Posterior vena cava (tissue), 2 donors: ENCODE results near the gene POLR1A. TPM values are rescaled to one million over a fixed set of nuclear protein-coding genes. Genes with fewer than 3 reads are reported as not detected.

Experiments
- DNase-seq: peaks from one replicate; pipeline ENCODE4 v3.0.0-alpha.2; 2020; ENCODE audit warnings: low spot score
- intact Hi-C, 2 donors: fragments of 100-400 bp; cut with DNase I; formaldehyde crosslinking; loops; one replicate each; pipeline versions ENCODE4 v1.14.1 to v1.14.2; 2022 to 2023
- long read RNA-seq, 2 donors: library from polyadenylated mRNA; unstranded; transcript quantifications; one replicate each; pipeline ENCODE4 v2.0.0, GENCODE V29; 2020 to 2021
- total RNA-seq, 2 donors: library from RNA; stranded (reverse); fragmentation: NEBNext Ultra II Directional; extraction: Animal tissue kit (Norgen Biotek cat#: 25700); gene quantifications; one replicate each; pipeline ENCODE4 v1.2.1, GENCODE V29; 2021
- donor health status: DM: yes; HTN: yes; CAD: no.
- donor health status: DM: yes; HTN: yes; CAD: no.

Gene POLR1A
- total RNA-seq = 10 to 100 TPM; 29.8 to 32.3 TPM
- long read RNA-seq, donor 1, partial matches to known transcripts = 6 of 10 reads
- long read RNA-seq, donor 1, other reads (novel, unspliced or antisense) = 3 of 10 reads
- long read RNA-seq, donor 2, partial matches to known transcripts = 5 of 8 reads
- long read RNA-seq, donor 2, other reads (novel, unspliced or antisense) = 3 of 8 reads

DNA sequence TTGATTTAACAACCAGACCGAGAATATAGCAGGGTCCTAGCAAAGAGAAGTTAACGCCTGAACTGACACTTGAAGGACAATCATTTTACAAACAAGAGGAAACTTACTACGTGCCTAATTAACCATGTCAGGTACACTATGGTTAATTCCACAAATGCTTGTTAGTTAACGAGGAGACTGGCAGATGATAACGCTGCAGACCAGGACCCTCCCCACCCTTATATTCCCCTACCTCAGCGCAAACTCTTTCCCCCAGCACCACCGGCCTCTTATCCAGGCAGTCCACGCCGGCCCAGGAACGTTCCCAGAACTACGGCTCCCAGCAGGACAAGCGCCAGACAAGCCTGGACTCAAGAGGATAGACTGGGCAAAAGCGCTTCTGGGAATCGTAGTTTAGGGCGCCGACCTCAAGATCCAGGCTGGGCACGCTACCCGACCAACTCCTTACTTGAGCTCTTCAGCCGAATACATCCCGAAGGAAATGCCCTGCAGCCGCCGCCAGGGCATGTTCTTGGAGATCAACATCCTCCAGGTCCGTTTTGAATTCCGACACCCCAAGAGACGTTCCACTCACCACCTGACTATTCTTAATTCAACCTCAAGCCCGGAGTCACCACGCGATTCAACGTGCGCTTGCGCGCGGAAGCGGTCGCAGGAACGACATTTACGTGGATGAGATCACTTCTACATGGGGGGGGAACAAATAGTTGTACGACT lies at the start of gene POLR1A:
POLR1A (minus strand) TSS at position 635 of the 717 bp plus-strand sequence; CDS start at position 525, 110 bp downstream.
- intact Hi-C loops = no loop called here
- peak; percentile 96 for DNase-seq

DNA sequence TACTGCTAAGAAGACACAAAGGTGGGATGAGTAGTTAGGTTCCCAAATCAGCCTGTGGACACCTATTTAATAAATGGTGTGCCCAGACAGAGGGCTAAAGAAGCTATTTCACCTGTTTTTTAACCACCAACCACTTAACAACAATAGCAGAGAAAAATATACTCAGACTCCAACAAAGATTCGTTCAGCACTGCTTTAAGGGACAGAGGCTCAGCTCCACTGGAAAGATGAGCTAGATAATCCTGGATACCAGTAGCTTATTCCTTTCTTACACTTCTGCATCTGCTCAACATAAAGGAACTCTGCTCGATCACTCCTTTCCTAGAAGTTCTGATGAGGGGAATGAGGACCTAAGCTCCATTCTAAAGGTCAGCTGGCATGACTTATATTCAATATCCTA lies 44.8 kb upstream of the POLR1A start:
- intact Hi-C loops = no loop called here

DNA sequence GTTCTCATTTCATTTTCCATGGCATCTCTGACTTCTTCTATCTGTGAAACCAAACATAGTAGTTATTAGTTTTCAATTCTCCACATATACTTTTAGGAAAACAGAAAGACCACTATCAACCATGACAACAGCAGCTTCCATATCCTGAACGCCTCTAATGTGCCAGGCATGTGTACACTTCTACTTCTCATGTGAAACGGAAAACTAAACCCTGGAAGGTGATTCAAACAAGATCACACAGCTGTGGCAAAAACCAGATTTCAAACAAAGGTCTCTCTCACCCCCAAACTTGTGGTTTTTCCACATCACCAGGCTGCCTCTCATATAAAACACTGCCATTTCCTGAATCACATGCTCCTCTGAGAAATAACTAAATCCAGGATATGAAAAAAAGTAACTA lies 42.1 kb upstream of the POLR1A start:
- DNase-seq = no peak
- intact Hi-C loops = no loop called here

More for the DNA sequence above, 44.8 kb upstream of the POLR1A start:
- no peak for DNase-seq

DNA sequence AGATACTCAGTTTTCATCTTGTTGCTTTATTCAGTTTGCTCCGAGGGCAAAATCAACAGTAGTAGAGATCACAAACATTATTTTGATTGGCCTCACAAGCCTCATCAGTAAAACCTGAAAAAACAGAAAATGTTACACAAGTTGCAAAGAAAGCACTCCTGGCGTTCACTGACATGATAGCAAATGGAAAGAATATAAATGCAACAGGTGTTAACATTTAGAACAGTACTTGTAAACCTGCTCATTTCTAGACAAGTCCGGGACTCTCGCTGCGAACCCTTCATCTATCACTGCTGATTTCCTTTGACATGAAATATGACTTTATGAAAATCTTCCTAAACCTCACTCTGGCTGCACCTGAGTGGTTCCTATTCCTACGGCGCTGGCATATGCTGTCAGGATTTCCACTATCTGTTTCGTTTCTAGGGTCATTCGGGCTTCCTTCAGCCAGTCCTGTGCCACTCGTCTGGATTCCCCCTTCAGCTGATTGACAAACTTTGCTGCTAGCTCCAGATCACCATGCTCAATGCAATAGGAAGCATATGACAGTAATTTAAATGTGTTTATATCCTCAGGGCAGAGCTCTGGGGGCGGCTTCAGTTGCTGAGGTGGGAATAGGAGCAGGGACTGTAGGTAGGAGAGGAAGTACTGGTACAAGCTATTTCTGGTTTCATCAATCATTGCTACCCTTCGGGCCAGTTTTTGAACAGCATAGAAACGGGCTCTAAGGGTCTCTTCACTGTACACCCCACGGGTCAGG lies 38.4 kb upstream of the POLR1A start:
- no peak for DNase-seq
- intact Hi-C loops = no loop called here

DNA sequence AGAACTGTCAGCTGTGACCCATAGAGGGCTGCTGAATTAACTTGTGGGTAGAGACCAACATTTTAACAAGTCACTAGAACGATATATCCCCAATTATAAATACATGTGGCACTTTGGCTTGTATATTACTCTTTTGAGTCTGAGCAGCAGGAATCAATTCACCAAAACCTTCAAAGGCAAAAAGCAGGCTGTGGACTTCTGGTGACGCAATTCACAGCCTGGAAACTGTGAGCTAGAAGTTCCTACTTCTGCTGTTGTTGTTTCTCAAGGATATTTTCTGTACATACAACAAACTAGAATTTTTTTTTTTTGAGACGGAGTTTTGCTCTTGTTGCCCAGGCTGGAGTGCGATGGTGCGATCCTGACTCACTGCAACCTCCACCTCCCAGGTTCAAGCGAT lies 37.6 kb upstream of the POLR1A start:
- no peak for DNase-seq
- intact Hi-C loops = no loop called here

DNA sequence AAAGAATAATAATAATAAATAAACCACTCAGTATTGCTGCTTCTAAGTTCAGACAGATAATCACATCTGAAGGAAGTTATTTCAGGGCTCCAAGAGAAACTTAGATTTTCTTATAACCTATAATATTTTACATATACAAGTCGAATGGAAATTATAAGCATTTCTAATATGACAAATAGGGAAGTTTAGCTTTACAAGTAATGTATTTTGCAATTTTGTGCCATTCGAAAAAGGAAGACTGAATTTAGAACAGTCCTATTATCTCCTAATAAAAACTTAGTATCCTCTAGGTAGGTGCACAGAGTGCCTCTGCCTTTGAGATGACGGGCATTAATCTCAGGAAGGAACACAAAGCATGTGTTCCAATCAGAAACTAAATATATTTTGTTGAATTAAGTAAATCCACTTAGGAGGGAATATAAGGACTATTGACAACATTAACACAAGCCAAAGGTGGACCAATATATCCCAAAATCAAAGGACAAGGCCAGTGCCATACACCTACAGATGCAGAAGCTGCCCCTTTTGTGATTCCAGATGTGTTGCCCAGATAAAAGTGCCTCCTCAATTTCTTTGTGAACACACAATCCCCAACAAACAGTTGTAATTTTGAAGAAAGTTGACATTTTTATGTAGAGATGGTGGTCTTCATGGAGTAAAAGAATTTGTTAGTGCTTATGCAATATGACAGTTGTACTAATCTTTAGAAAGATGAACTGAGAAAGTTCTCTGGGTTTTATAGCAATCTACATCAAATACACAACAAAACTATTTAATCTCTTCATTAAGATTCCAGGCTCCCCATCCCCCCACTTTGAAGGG lies 37.0 kb upstream of the POLR1A start:
- intact Hi-C loops = no loop called here

DNA sequence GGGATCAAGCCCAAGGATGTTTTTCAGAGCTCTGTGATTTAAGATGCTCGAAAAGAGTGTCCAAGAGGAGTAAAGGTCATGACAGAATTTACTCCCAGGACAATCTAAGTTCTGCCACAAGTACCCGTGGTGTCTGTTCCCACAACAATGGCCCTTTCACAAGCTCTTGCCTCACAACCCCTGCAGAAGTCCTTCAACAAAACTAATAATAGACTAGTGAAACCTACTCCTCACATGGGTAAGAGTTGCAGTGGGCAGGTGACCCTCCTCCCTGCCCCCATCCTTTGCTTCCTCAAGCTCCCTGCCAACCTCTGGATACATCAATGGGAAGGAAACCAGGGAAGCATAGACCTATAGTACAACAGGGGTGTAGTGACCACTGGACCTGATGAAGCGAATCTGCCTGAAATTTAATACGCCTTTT lies 35.3 kb upstream of the POLR1A start:
- no peak for DNase-seq
- intact Hi-C loops = no loop called here

More for the DNA sequence above, 37.0 kb upstream of the POLR1A start:
- no peak for DNase-seq

DNA sequence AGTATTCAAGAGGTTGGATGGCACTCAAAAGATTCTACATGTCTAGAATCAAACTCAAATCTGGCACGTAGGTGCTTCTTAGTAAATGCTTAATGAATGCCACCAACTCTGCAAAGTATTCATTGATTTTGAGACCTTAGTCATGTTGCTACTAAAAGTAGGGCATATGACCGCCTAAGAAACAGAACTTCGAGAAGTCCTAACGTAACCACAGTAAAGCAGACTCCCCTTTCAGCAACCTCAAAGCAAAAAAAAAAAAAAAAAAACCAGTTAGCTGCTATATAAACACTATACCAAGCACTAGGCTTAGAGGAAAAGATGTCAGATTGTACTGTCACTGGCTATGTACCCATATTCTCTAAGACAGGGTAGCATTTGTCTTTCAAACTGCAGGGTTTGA lies 34.3 kb upstream of the POLR1A start:
- intact Hi-C loops = no loop called here
- no peak for DNase-seq

DNA sequence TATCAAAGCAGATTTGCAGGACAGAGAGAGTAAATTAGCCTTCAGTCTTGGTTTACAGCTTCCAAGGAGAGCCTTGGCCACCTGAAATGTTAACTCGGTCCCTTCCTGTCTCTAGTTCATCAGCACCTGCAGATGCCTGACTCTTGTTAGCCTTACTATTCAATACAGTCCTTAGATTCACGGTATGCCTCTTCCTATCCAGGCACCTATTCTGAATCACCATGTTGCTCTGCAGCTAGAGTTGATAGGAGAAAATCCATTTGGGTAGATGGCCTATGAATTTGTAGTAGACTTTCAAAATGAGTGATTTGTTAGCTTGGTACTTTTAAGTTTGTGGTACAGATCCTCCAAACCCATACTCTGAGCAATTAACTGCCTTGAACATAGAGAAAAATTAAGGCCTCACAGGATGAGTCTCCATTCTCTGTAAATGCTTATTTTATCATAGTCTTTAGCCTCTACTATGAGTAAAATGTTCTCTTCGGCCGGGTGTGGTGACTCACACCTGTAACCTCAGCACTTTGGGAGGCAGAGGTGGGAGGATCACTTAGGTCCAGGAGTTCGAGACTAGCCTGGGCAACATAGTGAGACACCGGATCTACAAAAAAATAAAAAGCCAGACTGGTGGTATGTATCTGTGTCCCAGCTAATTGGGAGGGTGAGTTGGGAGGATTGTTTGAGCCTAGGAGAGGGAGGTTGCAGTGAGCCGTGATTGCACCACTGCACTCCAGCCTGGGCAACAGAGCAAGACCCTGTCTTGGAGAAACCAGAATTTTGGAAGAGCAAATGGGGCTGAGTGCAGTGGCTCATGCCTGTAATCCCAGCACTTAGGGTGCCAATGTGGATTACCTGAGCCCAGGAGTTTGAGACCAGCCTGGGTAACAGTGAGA lies 33.3 kb upstream of the POLR1A start:
- DNase-seq = no peak
- intact Hi-C loops = no loop called here

DNA sequence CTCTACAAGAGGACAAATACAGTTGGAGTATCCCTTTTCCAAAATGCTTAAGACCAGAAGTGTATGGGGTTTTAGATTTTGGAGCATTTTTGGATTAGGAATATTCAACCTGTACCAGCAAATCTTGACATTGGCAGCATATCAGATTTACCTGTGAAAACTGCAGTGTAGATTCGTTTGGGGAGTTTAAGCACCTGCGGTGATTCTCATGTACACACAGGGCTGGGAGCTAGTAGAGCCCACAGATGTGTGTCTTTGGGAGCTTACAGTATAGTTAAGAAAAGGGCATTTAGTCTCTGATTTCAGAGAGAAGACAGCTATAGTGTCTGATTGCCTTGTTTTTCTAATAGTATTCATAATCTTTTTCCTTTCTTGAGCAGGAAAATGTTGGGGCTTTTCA lies 30.5 kb upstream of the POLR1A start:
- intact Hi-C loops = no loop called here

DNA sequence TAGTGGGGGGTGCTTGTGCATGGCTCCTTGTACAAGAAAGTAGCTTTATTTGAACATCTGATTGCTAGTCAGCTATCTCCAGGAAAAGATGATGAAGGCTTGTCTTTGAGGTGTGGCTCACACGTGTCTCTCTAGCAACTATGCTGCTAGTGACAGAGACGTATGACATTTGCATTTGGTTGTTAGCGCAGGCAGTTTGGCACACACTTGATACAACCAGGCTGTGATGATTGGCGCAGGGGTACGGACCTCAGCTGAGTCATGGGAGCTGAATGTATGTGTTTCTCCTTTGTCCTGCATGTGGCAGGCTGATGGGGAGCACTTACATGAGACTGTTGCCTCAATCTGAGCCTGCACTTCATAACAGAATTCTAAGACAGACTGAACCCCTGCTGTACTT lies 30.0 kb upstream of the POLR1A start:
- intact Hi-C loops = no loop called here
- no peak for DNase-seq

More for the DNA sequence above, 30.5 kb upstream of the POLR1A start:
- no peak for DNase-seq

DNA sequence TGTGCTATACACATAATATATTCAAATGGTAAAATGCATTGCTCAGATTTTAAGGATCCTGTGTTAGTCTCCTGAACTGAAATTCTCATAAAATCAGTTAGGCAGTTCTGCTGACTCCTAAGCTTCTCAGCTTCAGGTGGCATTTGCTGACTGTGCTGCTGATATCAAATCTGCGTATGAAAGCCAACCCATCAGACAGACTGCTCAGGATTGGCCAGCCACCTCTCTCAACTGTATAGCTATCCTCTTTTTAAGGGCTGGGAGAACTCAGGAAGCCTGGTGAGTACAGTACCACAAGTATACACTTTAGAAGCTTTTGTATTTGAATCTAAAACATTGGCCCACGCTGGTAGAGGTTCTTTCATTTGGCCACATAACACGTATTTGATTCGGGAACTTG lies 29.0 kb upstream of the POLR1A start:
- DNase-seq = no peak
- intact Hi-C loops = no loop called here

DNA sequence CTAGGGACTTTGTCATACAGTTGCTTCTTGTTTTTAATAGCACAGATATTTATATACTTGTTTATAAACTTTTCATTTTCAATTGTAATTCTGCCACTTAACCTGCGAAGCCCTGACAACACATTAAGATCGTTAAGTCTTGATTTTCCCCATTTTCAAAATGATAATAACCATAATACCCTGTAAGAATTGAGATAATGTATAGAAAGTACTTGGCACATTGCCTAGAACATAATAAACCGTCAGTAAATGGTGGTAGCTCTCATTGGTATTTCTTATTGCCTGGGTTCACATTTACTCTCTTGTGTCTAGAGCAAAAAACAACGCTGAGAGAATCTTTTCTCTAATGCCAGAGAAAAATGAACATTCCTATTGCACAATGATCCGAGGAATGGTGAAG lies 19.0 kb upstream of the POLR1A start:
- intact Hi-C loops = no loop called here
- DNase-seq = no peak

DNA sequence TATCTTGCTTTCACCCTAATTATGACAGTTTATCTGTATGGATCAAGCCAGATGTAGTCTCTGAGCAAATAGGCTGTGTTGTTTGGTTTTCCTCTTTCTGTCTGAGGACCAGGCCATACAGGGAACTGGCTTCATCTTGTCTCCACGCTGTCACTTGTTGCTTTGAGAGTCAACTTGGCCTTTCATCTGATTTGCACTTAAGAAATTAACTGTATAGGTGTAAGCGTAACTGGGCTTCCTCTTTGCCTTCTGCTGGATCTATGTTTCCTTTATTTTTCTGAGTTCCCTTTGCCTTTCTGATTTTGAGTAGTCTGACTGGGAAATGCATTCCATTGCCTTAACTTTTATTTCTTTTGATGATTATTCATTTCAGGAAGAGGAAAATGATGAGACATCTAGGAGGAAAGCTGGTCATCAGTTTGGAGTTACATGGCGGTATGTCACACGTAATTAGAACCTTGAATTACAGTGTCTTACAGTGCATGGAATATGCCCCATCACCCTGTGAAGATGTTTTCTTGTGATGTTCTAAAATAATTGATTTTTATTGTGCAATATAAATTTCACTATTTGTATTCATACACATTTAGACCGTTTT lies 17.7 kb upstream of the POLR1A start:
- intact Hi-C loops = no loop called here
- no peak for DNase-seq

DNA sequence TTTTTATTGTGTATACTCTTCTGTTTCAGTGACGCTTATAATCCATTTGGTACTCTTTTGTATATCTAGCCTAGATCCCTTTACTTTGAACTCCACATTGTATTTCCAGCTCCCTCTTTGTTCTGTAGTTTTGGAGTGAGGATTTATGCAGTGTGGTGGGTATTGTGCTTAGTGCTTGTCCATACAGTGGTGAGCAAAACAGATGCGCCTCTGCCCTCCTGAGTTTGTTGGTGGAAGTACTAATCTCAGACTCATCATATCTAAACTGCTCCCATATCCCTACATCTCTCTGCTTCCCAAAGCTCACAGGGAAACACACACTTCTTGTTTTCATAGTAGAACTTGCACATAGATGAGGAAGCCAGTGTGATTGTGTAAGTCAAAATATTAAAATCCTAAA lies 12.4 kb upstream of the POLR1A start:
- no peak for DNase-seq
- intact Hi-C loops = no loop called here

DNA sequence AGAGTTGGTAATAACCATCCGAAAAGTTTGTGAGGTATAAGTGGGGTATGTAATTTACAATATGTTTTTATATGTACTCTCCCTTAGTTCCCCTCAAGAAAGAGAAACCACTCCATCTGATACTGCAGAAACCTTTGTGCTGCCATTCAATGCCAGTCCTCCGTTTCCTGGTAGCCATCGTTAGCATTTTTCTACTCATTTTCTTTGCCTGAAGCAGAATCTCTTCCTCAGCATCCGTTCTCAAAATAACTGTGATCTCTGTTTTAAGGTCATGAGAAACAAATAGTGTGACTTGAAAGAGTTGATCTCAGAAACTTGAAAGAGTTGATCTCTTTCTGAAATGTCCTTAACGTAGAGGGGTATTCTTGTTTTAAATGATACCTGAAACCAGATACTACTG lies 1.3 kb upstream of the POLR1A start:
- intact Hi-C loops = no loop called here
- DNase-seq = no peak

DNA sequence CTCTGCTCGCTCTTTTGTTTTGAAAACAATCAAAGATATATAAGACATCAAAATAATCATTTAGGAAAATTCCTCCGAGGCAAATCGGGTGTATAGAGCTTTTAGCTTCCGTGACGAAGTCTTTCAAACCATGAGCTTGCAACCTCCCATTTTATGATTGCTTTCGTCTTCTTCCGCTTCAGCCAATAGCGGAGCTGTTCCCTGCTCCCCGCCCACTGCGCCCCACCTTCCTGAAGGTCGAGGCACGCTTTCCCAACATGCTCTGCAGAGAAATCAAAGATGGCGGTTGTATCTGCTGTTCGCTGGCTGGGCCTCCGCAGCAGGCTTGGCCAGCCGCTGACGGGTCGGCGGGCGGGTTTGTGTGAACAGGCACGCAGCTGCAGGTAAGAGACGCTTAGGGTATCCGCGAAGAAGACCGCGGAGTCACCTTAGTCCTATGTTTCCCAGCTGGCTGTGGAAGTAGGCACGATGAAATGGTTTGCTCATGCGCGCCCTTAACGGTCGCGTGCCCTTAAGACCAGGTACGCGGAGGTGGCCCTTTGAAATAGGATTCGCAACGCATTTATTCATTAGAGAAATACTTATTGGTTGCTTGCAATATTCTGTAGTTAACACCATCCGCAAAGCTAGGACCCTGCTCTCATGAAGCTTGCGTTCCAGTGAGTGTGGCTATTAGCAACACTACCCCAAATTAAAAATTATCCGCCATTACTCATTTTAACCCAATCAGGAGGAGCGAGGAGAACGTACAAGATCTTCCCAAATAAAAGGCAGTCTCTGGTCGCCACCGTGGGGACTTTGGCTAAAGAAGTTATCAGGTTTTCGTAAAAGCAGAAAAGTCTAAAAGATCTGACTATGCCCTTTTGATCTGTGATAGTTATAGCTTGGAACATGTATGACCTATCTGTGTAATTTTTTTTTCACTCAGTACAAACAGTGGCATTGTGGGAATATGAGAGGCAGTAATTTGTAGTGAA lies 571 bp upstream of the POLR1A start, which contains the start of gene PTCD3:
PTCD3 (plus strand) TSS at position 267 of the 977 bp plus-strand sequence; CDS start at position 280, 13 bp downstream.
- intact Hi-C loops = no loop called here
- DNase-seq = peak; percentile 98
